A549 (cell line): ENCODE results near the gene OGFOD1.

Experiments used
- CHD4 ChIP-seq: fragments of 200-600 bp; sonication (generic); IDR thresholded peaks from 2 replicates; pipeline ENCODE4 v1.6.1; 2016; ENCODE audit warnings: antibody characterized with exemption, mild to moderate bottlenecking, borderline replicate concordance
- ESRRA ChIP-seq: fragments of 150-350 bp; IDR thresholded peaks from 2 replicates; pipeline ENCODE4 v1.6.1; 2014; ENCODE audit warnings: mild to moderate bottlenecking, low read length, borderline replicate concordance
- MAZ ChIP-seq: fragments of 150-350 bp; IDR thresholded peaks from 2 replicates; pipeline ENCODE4 v1.6.1; 2014; ENCODE audit warnings: antibody characterized with exemption, low read depth, low read length, borderline replicate concordance
- NFE2L2 ChIP-seq: fragments of 150-350 bp; conservative IDR thresholded peaks from 2 replicates; pipeline ENCODE4 v1.6.1; 2014; ENCODE audit warnings: low read length
- PHF8 ChIP-seq: fragments of 200-600 bp; sonication (generic); IDR thresholded peaks from 2 replicates; pipeline ENCODE4 v1.6.1; 2016; ENCODE audit warnings: low read depth, mild to moderate bottlenecking, antibody characterized with exemption, moderate library complexity, borderline replicate concordance
- TF ChIP-seq, protein P1 (sequence below): fragments of >200 bp; sonication (Bioruptor Twin); formaldehyde crosslinking; IDR thresholded peaks from 3 replicates; pipeline ENCODE4 v1.5.1; 2016
- TF ChIP-seq, protein P2 (sequence below): fragments of 250-450 bp; sonication (Bioruptor Pico); IDR thresholded peaks from 2 replicates; pipeline ENCODE4 v1.5.0; 2021; ENCODE audit warnings: mild to moderate bottlenecking, moderate library complexity, borderline replicate concordance
- TF ChIP-seq, protein P3 (sequence below): IDR thresholded peaks from 2 replicates; pipeline ENCODE4 v1.6.1; 2012

DNA sequence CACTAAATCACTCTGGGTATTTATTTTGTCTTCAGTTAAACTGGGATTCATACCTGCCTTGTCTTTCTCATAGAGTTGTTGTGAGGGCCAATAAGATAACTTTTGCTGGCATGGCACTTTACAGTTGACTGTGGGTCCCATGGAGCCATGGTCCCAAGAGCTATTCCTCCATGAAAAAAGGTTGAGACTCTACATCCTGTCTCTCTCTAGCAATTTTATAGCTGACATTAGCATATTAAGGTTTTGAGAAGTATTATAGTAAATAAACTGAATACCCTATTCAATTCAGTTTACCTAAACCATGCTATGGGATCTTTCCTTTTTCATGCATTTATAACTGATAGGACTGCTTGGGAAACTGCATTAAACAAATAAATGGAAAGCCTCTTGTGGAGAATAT, 17.4 kb downstream of the OGFOD1 start:
- TF ChIP-seq, protein P1, sequence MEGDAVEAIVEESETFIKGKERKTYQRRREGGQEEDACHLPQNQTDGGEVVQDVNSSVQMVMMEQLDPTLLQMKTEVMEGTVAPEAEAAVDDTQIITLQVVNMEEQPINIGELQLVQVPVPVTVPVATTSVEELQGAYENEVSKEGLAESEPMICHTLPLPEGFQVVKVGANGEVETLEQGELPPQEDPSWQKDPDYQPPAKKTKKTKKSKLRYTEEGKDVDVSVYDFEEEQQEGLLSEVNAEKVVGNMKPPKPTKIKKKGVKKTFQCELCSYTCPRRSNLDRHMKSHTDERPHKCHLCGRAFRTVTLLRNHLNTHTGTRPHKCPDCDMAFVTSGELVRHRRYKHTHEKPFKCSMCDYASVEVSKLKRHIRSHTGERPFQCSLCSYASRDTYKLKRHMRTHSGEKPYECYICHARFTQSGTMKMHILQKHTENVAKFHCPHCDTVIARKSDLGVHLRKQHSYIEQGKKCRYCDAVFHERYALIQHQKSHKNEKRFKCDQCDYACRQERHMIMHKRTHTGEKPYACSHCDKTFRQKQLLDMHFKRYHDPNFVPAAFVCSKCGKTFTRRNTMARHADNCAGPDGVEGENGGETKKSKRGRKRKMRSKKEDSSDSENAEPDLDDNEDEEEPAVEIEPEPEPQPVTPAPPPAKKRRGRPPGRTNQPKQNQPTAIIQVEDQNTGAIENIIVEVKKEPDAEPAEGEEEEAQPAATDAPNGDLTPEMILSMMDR: no peak
- TF ChIP-seq, protein P2, sequence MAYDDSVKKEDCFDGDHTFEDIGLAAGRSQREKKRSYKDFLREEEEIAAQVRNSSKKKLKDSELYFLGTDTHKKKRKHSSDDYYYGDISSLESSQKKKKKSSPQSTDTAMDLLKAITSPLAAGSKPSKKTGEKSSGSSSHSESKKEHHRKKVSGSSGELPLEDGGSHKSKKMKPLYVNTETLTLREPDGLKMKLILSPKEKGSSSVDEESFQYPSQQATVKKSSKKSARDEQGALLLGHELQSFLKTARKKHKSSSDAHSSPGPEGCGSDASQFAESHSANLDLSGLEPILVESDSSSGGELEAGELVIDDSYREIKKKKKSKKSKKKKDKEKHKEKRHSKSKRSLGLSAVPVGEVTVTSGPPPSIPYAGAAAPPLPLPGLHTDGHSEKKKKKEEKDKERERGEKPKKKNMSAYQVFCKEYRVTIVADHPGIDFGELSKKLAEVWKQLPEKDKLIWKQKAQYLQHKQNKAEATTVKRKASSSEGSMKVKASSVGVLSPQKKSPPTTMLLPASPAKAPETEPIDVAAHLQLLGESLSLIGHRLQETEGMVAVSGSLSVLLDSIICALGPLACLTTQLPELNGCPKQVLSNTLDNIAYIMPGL (CRISPR knock-in tag): no peak
- TF ChIP-seq MAZ (no peak), NFE2L2 (no peak), PHF8 (no peak), CHD4 (no peak), ESRRA (no peak)
- TF ChIP-seq, protein P3, sequence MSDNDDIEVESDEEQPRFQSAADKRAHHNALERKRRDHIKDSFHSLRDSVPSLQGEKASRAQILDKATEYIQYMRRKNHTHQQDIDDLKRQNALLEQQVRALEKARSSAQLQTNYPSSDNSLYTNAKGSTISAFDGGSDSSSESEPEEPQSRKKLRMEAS: no peak
